Esophagus squamous epithelium (tissue), 5 donors: ENCODE measurements around the gene TPSAB1. TPM values are rescaled to one million over a fixed set of nuclear protein-coding genes. Genes with fewer than 3 reads are reported as not detected.
"Not testable (repeated sequence)": the region's sequence is repeated elsewhere in the genome, so short reads cannot be mapped to it uniquely, and the experiment has no call there.

ENCODE experiments used
- DNase-seq: peaks from one replicate; lab custom pipeline; 2025; lab: John Stamatoyannopoulos, UW
- H3K27ac ChIP-seq, 4 donors: fragments of 200-600 bp; sonication (generic); one replicate each; pipeline ENCODE4 v1.5.1; 2016 to 2019; ENCODE audit warnings: mild to moderate bottlenecking in 1 of 4
- H3K27me3 ChIP-seq, 4 donors: fragments of 200-600 bp; sonication (generic); 1 replicate in 3 of 4; 2 replicates in 1 of 4; pipeline versions ENCODE4 v1.5.1 to v1.6.0; 2017 to 2021; ENCODE audit warnings: antibody characterized with exemption in 1 of 4
- H3K36me3 ChIP-seq, 3 donors: fragments of 200-600 bp; sonication (generic); one replicate each; pipeline ENCODE4 v1.5.1; 2016 to 2019
- H3K4me1 ChIP-seq, 3 donors: fragments of 200-600 bp; sonication (generic); one replicate each; pipeline ENCODE4 v1.5.1; 2017 to 2019
- H3K4me3 ChIP-seq, 4 donors: fragments of 200-600 bp; sonication (generic); 1 replicate in 3 of 4; 2 replicates in 1 of 4; pipeline ENCODE4 v1.5.1; 2016 to 2019; ENCODE audit warnings: mild to moderate bottlenecking in 2 of 4, moderate library complexity in 1 of 4
- H3K9me3 ChIP-seq, 3 donors: fragments of 200-600 bp; sonication (generic); one replicate each; pipeline ENCODE4 v1.5.1; 2016 to 2019
- CTCF ChIP-seq, 6 experiments: fragments of 450-650 bp in 4 of 6; fragments of 200-600 bp in 2 of 6; sonication (generic) in 2 of 6; IDR thresholded peaks; one replicate each; pipeline ENCODE4 v1.5.1; 2016 to 2019; ENCODE audit warnings: antibody characterized with exemption in 6 of 6, mild to moderate bottlenecking in 4 of 6, moderate library complexity in 4 of 6
- POLR2A ChIP-seq, 4 donors: fragments of 450-650 bp; IDR thresholded peaks; one replicate each; pipeline ENCODE4 v1.6.1; 2017; ENCODE audit warnings: antibody characterized with exemption in 4 of 4, mild to moderate bottlenecking in 4 of 4, moderate library complexity in 3 of 4
- WGBS, 2 donors: methylation state at CpG; one replicate each; pipeline ENCODE4 v1.1.5; 2018; 5-methylcytosine and 5-hydroxymethylcytosine counted together
- intact Hi-C: fragments of 100-400 bp; cut with DNase I; formaldehyde crosslinking; loops from one replicate; pipeline ENCODE4 v1.15.0; 2022
- total RNA-seq, 4 donors: library from RNA; depleted of rRNA; stranded (reverse); fragments of >200 nt; gene quantifications; one replicate each; pipeline ENCODE4 v1.1.0, GENCODE V29; 2016
- donor health status: DM: yes; HTN: yes; CAD: no.

Gene TPSAB1
- total RNA-seq, 4 donors from 2014 or later, result 3.0 to 395 (median 16.7) TPM

GRCh38 chr16:1237990-1238389, 2.5 kb upstream of the TPSAB1 start:
- no peak overlapping the region for H3K4me3 ChIP-seq
- no peaks in the 10 kb centered on the region for H3K9me3 ChIP-seq
- DNase-seq, result no peak
- TF ChIP-seq CTCF (IDR thresholded peaks at IDR 0.05) (no peak), POLR2A (IDR thresholded peaks at IDR 0.05) (no peak)
- no peaks in the 10 kb centered on the region for H3K36me3 ChIP-seq
- H3K4me1 ChIP-seq, result no peaks in the 10 kb centered on the region
- intact Hi-C loops, result no loop called here
- H3K27ac ChIP-seq, result no peak overlapping the region
- peaks cover 0 to 5% (median 0%) of the 10 kb centered on the region in 4 donors for H3K27me3 ChIP-seq
- WGBS, 2 donors, result 71 to 81% methylated on average over 9 of the region's 9 CpGs

GRCh38 chr16:1238909-1239308, 1.6 kb upstream of the TPSAB1 start:
- H3K36me3 ChIP-seq, DNase-seq, H3K4me1 ChIP-seq, H3K4me3 ChIP-seq, H3K27ac ChIP-seq, intact Hi-C loops, H3K9me3 ChIP-seq, H3K27me3 ChIP-seq: not testable (repeated sequence)
- WGBS, 2 donors, result 61 to 82% methylated on average over 5 to 6 of the region's 23 CpGs

GRCh38 chr16:1239575-1239974, 930 bp upstream of the TPSAB1 start:
- H3K27me3 ChIP-seq, result peaks cover 0 to 15% (median 0%) of the 10 kb centered on the region in 4 donors
- intact Hi-C loops, H3K4me3 ChIP-seq, H3K27ac ChIP-seq, H3K36me3 ChIP-seq, DNase-seq, H3K9me3 ChIP-seq, H3K4me1 ChIP-seq: not testable (repeated sequence)
- WGBS, 2 donors, result 90 to 100% methylated on average over 2 of the region's 9 CpGs

GRCh38 chr16:1241081-1241480, 576 bp downstream of the TPSAB1 start:
- intact Hi-C loops, H3K4me1 ChIP-seq, H3K9me3 ChIP-seq, H3K27ac ChIP-seq, H3K36me3 ChIP-seq, DNase-seq, H3K4me3 ChIP-seq: not testable (repeated sequence)
- peaks cover 0 to 30% (median 0%) of the 10 kb centered on the region in 4 donors for H3K27me3 ChIP-seq
- no CpG with 5 or more reads among the region's 15 CpGs for WGBS, 2 donors

- H3K27ac ChIP-seq, H3K4me1 ChIP-seq, H3K4me3 ChIP-seq, H3K9me3 ChIP-seq, DNase-seq, H3K36me3 ChIP-seq, intact Hi-C loops: not testable (repeated sequence)
- WGBS, 2 donors, result 50 to 75% methylated on average over 2 to 4 of the region's 11 CpGs
- H3K27me3 ChIP-seq, result peaks cover 0 to 41% (median 0%) of the 10 kb centered on the region in 4 donors
Observed at GRCh38 chr16:1243363-1243762, 2.9 kb downstream of the TPSAB1 start.

GRCh38 chr16:1243907-1244850, 3.7 kb downstream of the TPSAB1 start:
- H3K9me3 ChIP-seq, H3K27ac ChIP-seq, DNase-seq, H3K4me1 ChIP-seq, H3K4me3 ChIP-seq, intact Hi-C loops, H3K36me3 ChIP-seq: not testable (repeated sequence)
- WGBS, 2 donors, result 63% methylated on average over 13 of the region's 32 CpGs; no CpG with 5 or more reads in 1 of the 2 donors
- H3K27me3 ChIP-seq, result peaks cover 0 to 44% (median 0%) of the 10 kb centered on the region in 4 donors

GRCh38 chr16:1244881-1245280, 4.4 kb downstream of the TPSAB1 start:
- Histone ChIP-seq H3K36me3 (no peaks in the 10 kb centered on the region), H3K27ac (no peak overlapping the region), H3K27me3 (peaks cover 0 to 39% (median 0%) of the 10 kb centered on the region in 4 donors), H3K9me3 (no peaks in the 10 kb centered on the region), H3K4me1 (no peaks in the 10 kb centered on the region), H3K4me3 (no peak overlapping the region)
- intact Hi-C loops, result no loop called here
- no peak for DNase-seq
- TF ChIP-seq CTCF (IDR thresholded peaks at IDR 0.05) (no peak), POLR2A (IDR thresholded peaks at IDR 0.05) (no peak)
- 63 to 67% methylated on average over 6 to 9 of the region's 12 CpGs for WGBS, 2 donors
